SK-N-SH treated with all-trans-retinoic acid at 6 μM for 48 hours (cell line): ENCODE data around the gene SMAD9.
"Not testable (repeated sequence)": the region's sequence is repeated elsewhere in the genome, so short reads cannot be mapped to it uniquely, and the experiment has no call there.

Experiments used
- ATAC-seq: fragments of 200-7000 bp; cut with Tn5 transposase; 3 replicates; pipeline ENCODE4 v1.9.1; 2020; ENCODE audit warnings: mild to moderate bottlenecking, moderate library complexity
- ARNTL ChIP-seq: fragments of 450-650 bp; formaldehyde crosslinking; IDR thresholded peaks from 2 replicates; pipeline ENCODE4 v1.5.0; 2020; ENCODE audit warnings: low read depth, mild to moderate bottlenecking, moderate library complexity, borderline replicate concordance
- BACH2 ChIP-seq: fragments of 250-450 bp; sonication (Bioruptor Pico); IDR thresholded peaks from 2 replicates; pipeline ENCODE4 v1.9.0; 2021; ENCODE audit warnings: mild to moderate bottlenecking, borderline replicate concordance
- CSDC2 ChIP-seq: fragments of 250-450 bp; sonication (Bioruptor Pico); IDR thresholded peaks from 2 replicates; pipeline ENCODE4 v1.5.0; 2020; ENCODE audit warnings: mild to moderate bottlenecking, moderate library complexity
- GLIS3 ChIP-seq: fragments of 250-450 bp; sonication (Bioruptor Pico); IDR thresholded peaks from 2 replicates; pipeline ENCODE4 v1.5.0; 2020; ENCODE audit warnings: mild to moderate bottlenecking, moderate library complexity
- ISL1 ChIP-seq: fragments of 250-450 bp; sonication (Bioruptor Pico); IDR thresholded peaks from 2 replicates; pipeline ENCODE4 v2.1.2; 2022; ENCODE audit warnings: mild to moderate bottlenecking, moderate library complexity
- OSR1 ChIP-seq: fragments of 250-450 bp; sonication (Bioruptor Pico); IDR thresholded peaks from 2 replicates; pipeline ENCODE4 v1.8.0; 2022; ENCODE audit warnings: moderate library complexity, mild to moderate bottlenecking, inconsistent platforms
- PPARA ChIP-seq: fragments of 250-450 bp; sonication (Bioruptor Pico); IDR thresholded peaks from 2 replicates; pipeline ENCODE4 v1.5.0; 2020; ENCODE audit warnings: mild to moderate bottlenecking, borderline replicate concordance
- RARB ChIP-seq: fragments of 250-450 bp; sonication (Bioruptor Pico); IDR thresholded peaks from 2 replicates; pipeline ENCODE4 v1.8.0; 2021; ENCODE audit warnings: mild to moderate bottlenecking, moderate library complexity
- SNAI2 ChIP-seq: fragments of 250-450 bp; sonication (Bioruptor Pico); IDR thresholded peaks from 2 replicates; pipeline ENCODE4 v1.5.0; 2020; ENCODE audit warnings: mild to moderate bottlenecking, moderate library complexity
- TCF4 ChIP-seq: fragments of 250-450 bp; sonication (Bioruptor Pico); IDR thresholded peaks from 2 replicates; pipeline ENCODE4 v1.8.0; 2021; ENCODE audit warnings: mild to moderate bottlenecking, moderate library complexity, borderline replicate concordance
- TOX ChIP-seq: fragments of 250-450 bp; sonication (Bioruptor Pico); IDR thresholded peaks from 2 replicates; pipeline ENCODE4 v1.8.0; 2021; ENCODE audit warnings: mild to moderate bottlenecking, moderate library complexity, borderline replicate concordance
- ZC3H10 ChIP-seq: fragments of 250-450 bp; sonication (Bioruptor Pico); IDR thresholded peaks from 2 replicates; pipeline ENCODE4 v1.5.1; 2021; ENCODE audit warnings: mild to moderate bottlenecking, moderate library complexity
- ZFP3 ChIP-seq: fragments of 250-450 bp; sonication (Bioruptor Pico); IDR thresholded peaks from 2 replicates; pipeline ENCODE4 v1.5.0; 2020; ENCODE audit warnings: mild to moderate bottlenecking, moderate library complexity
- ZNF565 ChIP-seq: fragments of 450-650 bp; formaldehyde crosslinking; conservative IDR thresholded peaks from 2 replicates; pipeline ENCODE4 v1.5.0; 2020; ENCODE audit warnings: low read depth, mild to moderate bottlenecking, moderate library complexity
- ZNF70 ChIP-seq: fragments of 450-650 bp; formaldehyde crosslinking; IDR thresholded peaks from 2 replicates; pipeline ENCODE4 v1.5.0; 2020; ENCODE audit warnings: mild to moderate bottlenecking, moderate library complexity
- ZNF8 ChIP-seq: fragments of 450-650 bp; formaldehyde crosslinking; IDR thresholded peaks from 2 replicates; pipeline ENCODE4 v1.5.0; 2020; ENCODE audit warnings: mild to moderate bottlenecking, moderate library complexity
- TF ChIP-seq, protein P1 (sequence below): fragments of 250-450 bp; sonication (Bioruptor Pico); IDR thresholded peaks from 2 replicates; pipeline ENCODE4 v1.5.1; 2020; ENCODE audit warnings: low read depth, mild to moderate bottlenecking, moderate library complexity
- TF ChIP-seq, protein P2 (sequence below): fragments of 250-450 bp; sonication (Bioruptor Pico); IDR thresholded peaks from 2 replicates; pipeline ENCODE4 v1.8.0; 2020; ENCODE audit warnings: mild to moderate bottlenecking, moderate library complexity, borderline replicate concordance
- TF ChIP-seq, protein P3 (sequence below): fragments of 250-450 bp; sonication (Bioruptor Pico); IDR thresholded peaks from 2 replicates; pipeline ENCODE4 v1.8.0; 2021; ENCODE audit warnings: low read depth, mild to moderate bottlenecking, moderate library complexity, borderline replicate concordance
- TF ChIP-seq, protein P4 (sequence below): fragments of 250-450 bp; sonication (Bioruptor Pico); IDR thresholded peaks from 2 replicates; pipeline ENCODE4 v1.5.0; 2020; ENCODE audit warnings: mild to moderate bottlenecking, moderate library complexity

The SMAD9 gene

DNA sequence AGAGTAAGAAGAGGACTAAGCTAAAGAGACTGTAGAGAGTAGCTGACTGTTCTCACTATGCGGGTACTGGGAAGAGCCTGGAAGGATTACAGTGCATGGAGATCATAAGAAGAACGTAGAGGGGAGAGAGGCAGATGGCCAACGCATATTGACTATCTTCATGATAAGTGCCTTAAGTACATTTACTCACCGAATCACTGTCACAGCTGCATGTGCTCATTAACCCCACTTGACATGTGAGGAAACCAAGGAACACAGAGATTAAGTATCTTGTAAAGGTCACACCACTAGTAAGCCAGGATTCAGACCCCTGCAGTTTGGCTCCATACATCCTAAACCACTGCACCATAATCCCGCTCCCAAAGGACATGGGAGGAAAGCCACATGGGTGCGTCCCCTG is 34.1 kb downstream of the SMAD9 start (continued):
- TF ChIP-seq, protein P1, sequence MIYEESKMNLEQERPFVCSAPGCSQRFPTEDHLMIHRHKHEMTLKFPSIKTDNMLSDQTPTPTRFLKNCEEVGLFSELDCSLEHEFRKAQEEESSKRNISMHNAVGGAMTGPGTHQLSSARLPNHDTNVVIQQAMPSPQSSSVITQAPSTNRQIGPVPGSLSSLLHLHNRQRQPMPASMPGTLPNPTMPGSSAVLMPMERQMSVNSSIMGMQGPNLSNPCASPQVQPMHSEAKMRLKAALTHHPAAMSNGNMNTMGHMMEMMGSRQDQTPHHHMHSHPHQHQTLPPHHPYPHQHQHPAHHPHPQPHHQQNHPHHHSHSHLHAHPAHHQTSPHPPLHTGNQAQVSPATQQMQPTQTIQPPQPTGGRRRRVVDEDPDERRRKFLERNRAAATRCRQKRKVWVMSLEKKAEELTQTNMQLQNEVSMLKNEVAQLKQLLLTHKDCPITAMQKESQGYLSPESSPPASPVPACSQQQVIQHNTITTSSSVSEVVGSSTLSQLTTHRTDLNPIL = no peak
- no peak for TF ChIP-seq OSR1
- no peak for TF ChIP-seq ARNTL (CRISPR knock-in tag)
- TF ChIP-seq, all 23 proteins: peak for 0

DNA sequence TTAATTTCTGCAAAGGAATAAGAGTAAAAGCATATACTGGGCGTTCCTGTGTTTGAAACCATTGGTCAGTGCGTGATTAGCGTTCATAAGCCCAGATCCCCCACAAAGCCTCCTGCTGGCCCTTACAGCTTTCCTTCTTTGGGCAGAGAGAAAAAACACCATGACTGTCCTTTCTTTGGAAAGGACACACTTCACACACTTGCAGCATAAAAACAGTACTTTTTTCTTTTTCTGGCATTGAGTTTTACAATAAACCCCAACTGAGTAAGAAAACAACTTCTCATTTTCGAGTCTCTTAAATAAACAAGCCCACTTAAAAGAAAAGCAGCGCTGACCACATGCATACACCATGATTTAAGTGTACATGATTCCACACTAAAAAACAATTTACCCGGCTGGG is 35.8 kb downstream of the SMAD9 start:
- TF ChIP-seq, protein P2, sequence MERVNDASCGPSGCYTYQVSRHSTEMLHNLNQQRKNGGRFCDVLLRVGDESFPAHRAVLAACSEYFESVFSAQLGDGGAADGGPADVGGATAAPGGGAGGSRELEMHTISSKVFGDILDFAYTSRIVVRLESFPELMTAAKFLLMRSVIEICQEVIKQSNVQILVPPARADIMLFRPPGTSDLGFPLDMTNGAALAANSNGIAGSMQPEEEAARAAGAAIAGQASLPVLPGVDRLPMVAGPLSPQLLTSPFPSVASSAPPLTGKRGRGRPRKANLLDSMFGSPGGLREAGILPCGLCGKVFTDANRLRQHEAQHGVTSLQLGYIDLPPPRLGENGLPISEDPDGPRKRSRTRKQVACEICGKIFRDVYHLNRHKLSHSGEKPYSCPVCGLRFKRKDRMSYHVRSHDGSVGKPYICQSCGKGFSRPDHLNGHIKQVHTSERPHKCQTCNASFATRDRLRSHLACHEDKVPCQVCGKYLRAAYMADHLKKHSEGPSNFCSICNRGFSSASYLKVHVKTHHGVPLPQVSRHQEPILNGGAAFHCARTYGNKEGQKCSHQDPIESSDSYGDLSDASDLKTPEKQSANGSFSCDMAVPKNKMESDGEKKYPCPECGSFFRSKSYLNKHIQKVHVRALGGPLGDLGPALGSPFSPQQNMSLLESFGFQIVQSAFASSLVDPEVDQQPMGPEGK (CRISPR knock-in tag) = no peak
- TF ChIP-seq, protein P1 = no peak
- no peak for TF ChIP-seq GLIS3 (CRISPR knock-in tag)
- TF ChIP-seq CSDC2 (CRISPR knock-in tag) = no peak
- TF ChIP-seq OSR1 = no peak
- no peak for TF ChIP-seq RARB (CRISPR knock-in tag)
- TF ChIP-seq ZNF565 (CRISPR knock-in tag) = no peak
- TF ChIP-seq SNAI2 = no peak
- no peak for ATAC-seq

DNA sequence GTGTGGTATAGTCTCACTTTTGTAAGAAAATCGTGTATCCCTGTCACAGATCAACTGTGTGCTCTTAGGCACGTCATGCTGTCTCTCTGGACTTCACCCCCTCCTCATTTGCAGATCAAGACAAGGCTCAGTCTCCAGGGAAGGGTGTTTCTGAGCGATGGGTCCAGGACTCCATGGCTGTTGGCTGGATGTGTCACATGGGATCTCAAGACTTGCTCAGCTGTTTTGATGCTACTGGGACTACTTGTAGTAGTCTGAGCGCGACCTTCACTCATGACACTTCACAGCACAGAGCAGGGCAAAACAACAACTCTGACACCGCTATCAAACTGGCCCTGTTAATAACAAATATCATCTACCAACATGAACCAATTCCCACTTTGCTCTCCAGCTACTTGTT is 36.2 kb downstream of the SMAD9 start:
- no peak for TF ChIP-seq ZNF8 (CRISPR knock-in tag)
- TF ChIP-seq BACH2 (CRISPR knock-in tag) = no peak
- no peak for TF ChIP-seq OSR1
- TF ChIP-seq ZNF70 = no peak
- TF ChIP-seq ISL1 (CRISPR knock-in tag) = no peak
- no peak for TF ChIP-seq ZC3H10 (CRISPR knock-in tag)
- TF ChIP-seq, protein P3, sequence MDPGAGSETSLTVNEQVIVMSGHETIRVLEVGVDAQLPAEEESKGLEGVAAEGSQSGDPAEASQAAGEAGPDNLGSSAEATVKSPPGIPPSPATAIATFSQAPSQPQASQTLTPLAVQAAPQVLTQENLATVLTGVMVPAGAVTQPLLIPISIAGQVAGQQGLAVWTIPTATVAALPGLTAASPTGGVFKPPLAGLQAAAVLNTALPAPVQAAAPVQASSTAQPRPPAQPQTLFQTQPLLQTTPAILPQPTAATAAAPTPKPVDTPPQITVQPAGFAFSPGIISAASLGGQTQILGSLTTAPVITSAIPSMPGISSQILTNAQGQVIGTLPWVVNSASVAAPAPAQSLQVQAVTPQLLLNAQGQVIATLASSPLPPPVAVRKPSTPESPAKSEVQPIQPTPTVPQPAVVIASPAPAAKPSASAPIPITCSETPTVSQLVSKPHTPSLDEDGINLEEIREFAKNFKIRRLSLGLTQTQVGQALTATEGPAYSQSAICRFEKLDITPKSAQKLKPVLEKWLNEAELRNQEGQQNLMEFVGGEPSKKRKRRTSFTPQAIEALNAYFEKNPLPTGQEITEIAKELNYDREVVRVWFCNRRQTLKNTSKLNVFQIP = no peak
- TF ChIP-seq TOX = no peak
- TF ChIP-seq PPARA = no peak
- TF ChIP-seq RARB (CRISPR knock-in tag) = no peak
- TF ChIP-seq, protein P4, sequence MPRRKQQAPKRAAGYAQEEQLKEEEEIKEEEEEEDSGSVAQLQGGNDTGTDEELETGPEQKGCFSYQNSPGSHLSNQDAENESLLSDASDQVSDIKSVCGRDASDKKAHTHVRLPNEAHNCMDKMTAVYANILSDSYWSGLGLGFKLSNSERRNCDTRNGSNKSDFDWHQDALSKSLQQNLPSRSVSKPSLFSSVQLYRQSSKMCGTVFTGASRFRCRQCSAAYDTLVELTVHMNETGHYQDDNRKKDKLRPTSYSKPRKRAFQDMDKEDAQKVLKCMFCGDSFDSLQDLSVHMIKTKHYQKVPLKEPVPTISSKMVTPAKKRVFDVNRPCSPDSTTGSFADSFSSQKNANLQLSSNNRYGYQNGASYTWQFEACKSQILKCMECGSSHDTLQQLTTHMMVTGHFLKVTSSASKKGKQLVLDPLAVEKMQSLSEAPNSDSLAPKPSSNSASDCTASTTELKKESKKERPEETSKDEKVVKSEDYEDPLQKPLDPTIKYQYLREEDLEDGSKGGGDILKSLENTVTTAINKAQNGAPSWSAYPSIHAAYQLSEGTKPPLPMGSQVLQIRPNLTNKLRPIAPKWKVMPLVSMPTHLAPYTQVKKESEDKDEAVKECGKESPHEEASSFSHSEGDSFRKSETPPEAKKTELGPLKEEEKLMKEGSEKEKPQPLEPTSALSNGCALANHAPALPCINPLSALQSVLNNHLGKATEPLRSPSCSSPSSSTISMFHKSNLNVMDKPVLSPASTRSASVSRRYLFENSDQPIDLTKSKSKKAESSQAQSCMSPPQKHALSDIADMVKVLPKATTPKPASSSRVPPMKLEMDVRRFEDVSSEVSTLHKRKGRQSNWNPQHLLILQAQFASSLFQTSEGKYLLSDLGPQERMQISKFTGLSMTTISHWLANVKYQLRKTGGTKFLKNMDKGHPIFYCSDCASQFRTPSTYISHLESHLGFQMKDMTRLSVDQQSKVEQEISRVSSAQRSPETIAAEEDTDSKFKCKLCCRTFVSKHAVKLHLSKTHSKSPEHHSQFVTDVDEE (CRISPR knock-in tag) = no peak
- TF ChIP-seq TCF4 (CRISPR knock-in tag) = no peak
- TF ChIP-seq ZFP3 (CRISPR knock-in tag) = no peak
- TF ChIP-seq, protein P2 (CRISPR knock-in tag) = no peak
- no peak for TF ChIP-seq ARNTL (CRISPR knock-in tag)
- ATAC-seq = no peak

DNA sequence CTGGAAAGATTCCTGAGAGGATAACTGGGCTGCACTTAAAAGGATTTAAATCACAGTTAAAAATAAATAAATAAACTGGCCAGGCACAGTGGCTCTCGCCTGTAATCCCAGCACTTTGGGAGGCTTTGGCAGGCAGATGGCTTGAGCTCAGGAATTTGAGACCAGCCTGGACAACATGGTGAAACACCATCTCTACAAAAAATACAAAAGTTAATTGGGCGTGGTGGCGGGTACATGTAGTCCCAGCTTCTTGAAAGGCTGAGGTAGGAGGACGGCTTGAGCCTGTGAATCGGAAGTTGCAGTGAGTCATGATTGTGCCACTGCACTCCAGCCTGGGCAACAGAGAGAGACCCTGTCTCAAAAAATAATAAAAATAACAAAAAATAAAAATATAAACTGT is 36.6 kb downstream of the SMAD9 start:
- ATAC-seq = not testable (repeated sequence)
